Astrocyte of the spinal cord (primary cell): ENCODE measurements around the gene SP110.
"Not testable (repeated sequence)": the region's sequence is repeated elsewhere in the genome, so short reads cannot be mapped to it uniquely, and the experiment has no call there.

Experiments used
- DNase-seq: peaks from one replicate; pipeline ENCODE4 v3.0.0; 2011; ENCODE audit warnings: low read depth, low spot score
- H3K4me3 ChIP-seq: 2 replicates; pipeline ENCODE4 v1.5.1; 2011; ENCODE audit warnings: low read depth, mild to moderate bottlenecking, low read length, moderate library complexity
- CTCF ChIP-seq: IDR thresholded peaks from 2 replicates; pipeline ENCODE4 v1.5.1; 2012; ENCODE audit warnings: low read depth, mild to moderate bottlenecking, low read length, inconsistent platforms
- in situ Hi-C: cut with HindIII; loops from 2 replicates; pipeline ENCODE4 v1.10.0; 2017; ENCODE audit warnings: low sequenced_read_pairs

SP110 gene

GRCh38 chr2:230124757-230125431 lies 94.9 kb downstream of the SP110 start:
- DNase-seq = no peak
- no peak overlapping the region for H3K4me3 ChIP-seq
- no peak for TF ChIP-seq CTCF
- in situ Hi-C loops = no loop called here

GRCh38 chr2:230124235-230124634 lies 95.5 kb downstream of the SP110 start:
- no peak for DNase-seq
- in situ Hi-C loops = no loop called here
- no peak for TF ChIP-seq CTCF
- H3K4me3 ChIP-seq = no peak overlapping the region

GRCh38 chr2:230120376-230120775 lies 99.4 kb downstream of the SP110 start:
- H3K4me3 ChIP-seq, DNase-seq, in situ Hi-C loops: not testable (repeated sequence)

GRCh38 chr2:230119827-230120226 lies 100.0 kb downstream of the SP110 start:
- H3K4me3 ChIP-seq, in situ Hi-C loops, DNase-seq: not testable (repeated sequence)
